CD14-positive monocyte (primary cell): ENCODE results near the gene TP53I13. TPM values are rescaled to one million over a fixed set of nuclear protein-coding genes. Genes with fewer than 3 reads are reported as not detected.

Source experiments
- DNase-seq, 3 donors: peaks; one replicate each; pipeline ENCODE4 v3.0.0-alpha.2; 2011 to 2022
- H2AFZ ChIP-seq: 2 replicates; pipeline ENCODE4 v1.6.0; 2012; ENCODE audit warnings: mild to moderate bottlenecking, low read depth, low read length, inconsistent platforms; ENCODE audit not compliant: insufficient read depth, poor library complexity, severe bottlenecking
- H3K27ac ChIP-seq, 2 donors: 1 replicate in 1 of 2; 2 replicates in 1 of 2; pipeline ENCODE4 v1.5.1; 2012 to 2013; ENCODE audit warnings: low read length in 2 of 2, control low read depth in 1 of 2, inconsistent platforms in 1 of 2, low read depth in 1 of 2, mild to moderate bottlenecking in 1 of 2
- H3K27me3 ChIP-seq, 2 donors: one replicate each; pipeline versions ENCODE4 v1.6.0 to v1.6.1; 2011 to 2013; ENCODE audit warnings: low read length in 2 of 2; ENCODE audit not compliant: control insufficient read depth in 2 of 2, insufficient read depth in 2 of 2
- H3K36me3 ChIP-seq, 2 donors: replicated peaks in 1 of 2; 1 replicate in 1 of 2; 2 replicates in 1 of 2; pipeline versions ENCODE4 v1.5.1 to v1.6.1; 2012 to 2013; ENCODE audit warnings: low read length in 2 of 2, control low read depth in 1 of 2, inconsistent platforms in 1 of 2, mild to moderate bottlenecking in 1 of 2; ENCODE audit not compliant: insufficient read depth in 2 of 2, control insufficient read depth in 1 of 2
- H3K4me1 ChIP-seq, 2 donors: 1 replicate in 1 of 2; 2 replicates in 1 of 2; pipeline versions ENCODE4 v1.5.1 to v1.6.1; 2012 to 2013; ENCODE audit warnings: low read length in 2 of 2, control low read depth in 1 of 2, inconsistent platforms in 1 of 2, mild to moderate bottlenecking in 1 of 2, moderate library complexity in 1 of 2; ENCODE audit not compliant: insufficient read depth in 2 of 2, control insufficient read depth in 1 of 2
- H3K4me2 ChIP-seq: replicated peaks from 2 replicates; pipeline ENCODE3; 2012; ENCODE audit warnings: low read length, moderate library complexity, mild to moderate bottlenecking; ENCODE audit not compliant: poor library complexity, severe bottlenecking; ENCODE audit errors: extremely low read depth
- H3K4me3 ChIP-seq, 3 experiments: fragments of 200-600 bp in 1 of 3; sonication (generic) in 1 of 3; replicated peaks in 1 of 3; 1 replicate in 2 of 3; 2 replicates in 1 of 3; pipeline ENCODE4 v1.5.1; 2011 to 2013; ENCODE audit warnings: low read length in 3 of 3, mild to moderate bottlenecking in 3 of 3, control low read depth in 2 of 3, low read depth in 2 of 3, inconsistent platforms in 1 of 3, moderate library complexity in 1 of 3
- H3K79me2 ChIP-seq: 2 replicates; pipeline ENCODE4 v1.6.0; 2012; ENCODE audit warnings: mild to moderate bottlenecking, control low read depth, inconsistent platforms, low read length, moderate library complexity; ENCODE audit not compliant: insufficient read depth
- H3K9ac ChIP-seq: 2 replicates; pipeline ENCODE4 v1.6.0; 2017; ENCODE audit warnings: low read length, mild to moderate bottlenecking; ENCODE audit not compliant: insufficient read depth, poor library complexity, severe bottlenecking
- H3K9me3 ChIP-seq, 2 donors: replicated peaks in 1 of 2; 1 replicate in 1 of 2; 2 replicates in 1 of 2; pipeline versions ENCODE4 v1.5.1 to v1.6.1; 2012 to 2013; ENCODE audit warnings: low read length in 2 of 2, control low read depth in 1 of 2; ENCODE audit not compliant: control insufficient read depth in 1 of 2, insufficient read depth in 1 of 2
- H4K20me1 ChIP-seq: 2 replicates; pipeline ENCODE4 v1.6.0; 2012; ENCODE audit warnings: mild to moderate bottlenecking, low read length, control low read depth, moderate library complexity; ENCODE audit not compliant: insufficient read depth
- H3K27ac Mint-ChIP-seq, 7 donors: one replicate each; pipeline ENCODE4 v1.8.0; 2020; ENCODE audit warnings: mild to moderate bottlenecking in 7 of 7, mixed read lengths in 7 of 7, moderate library complexity in 6 of 7, inconsistent platforms in 2 of 7
- H3K27me3 Mint-ChIP-seq, 3 donors: one replicate each; pipeline ENCODE4 v1.8.0; 2021 to 2022; ENCODE audit warnings: low read depth in 3 of 3, mild to moderate bottlenecking in 3 of 3, mixed read lengths in 3 of 3, moderate library complexity in 3 of 3, inconsistent platforms in 1 of 3
- H3K36me3 Mint-ChIP-seq, 2 donors: one replicate each; pipeline ENCODE4 v1.8.0; 2020; ENCODE audit warnings: mixed read lengths in 2 of 2, inconsistent platforms in 1 of 2, mild to moderate bottlenecking in 1 of 2
- H3K4me1 Mint-ChIP-seq: one replicate; pipeline ENCODE4 v1.8.0; 2020; ENCODE audit warnings: mild to moderate bottlenecking, mixed read lengths
- H3K4me3 Mint-ChIP-seq, 2 donors: one replicate each; pipeline ENCODE4 v1.8.0; 2020; ENCODE audit warnings: mild to moderate bottlenecking in 2 of 2, mixed read lengths in 2 of 2, moderate library complexity in 1 of 2
- H3K9me3 Mint-ChIP-seq, 7 donors: one replicate each; pipeline ENCODE4 v1.8.0; 2020 to 2022; ENCODE audit warnings: mixed read lengths in 7 of 7, mild to moderate bottlenecking in 6 of 7, moderate library complexity in 6 of 7, inconsistent platforms in 2 of 7
- CTCF ChIP-seq: fragments of 200-600 bp; IDR thresholded peaks from one replicate; pipeline ENCODE4 v1.8.0; 2022; ENCODE audit warnings: antibody characterized with exemption, mild to moderate bottlenecking
- WGBS: methylation state at CpG from one replicate; pipeline ENCODE4 v1.1.5; 2013; ENCODE audit warnings: missing lambda C conversion rate; ENCODE audit not compliant: insufficient coverage; 5-methylcytosine and 5-hydroxymethylcytosine counted together
- intact Hi-C, 2 donors: fragments of 100-400 bp; cut with micrococcal nuclease; formaldehyde crosslinking; loops; one replicate each; pipeline versions ENCODE4 v1.15.0 to v1.15.1; 2023
- polyA plus RNA-seq, 3 donors: library from polyadenylated mRNA; depleted of rRNA in 1 of 3; unstranded in 2 of 3; stranded (reverse) in 1 of 3; fragments of 300-500 nt in 2 of 3; fragments of >200 nt in 1 of 3; fragmentation: Illumina TruSeq in 2 of 3; gene quantifications; 1 replicate in 2 of 3; 2 replicates in 1 of 3; pipeline ENCODE4 v1.2.3, GENCODE V29; 2012 to 2021

The TP53I13 gene
- polyA plus RNA-seq, 3 donors: 9.4 to 58.6 (median 14.4) TPM

DNA sequence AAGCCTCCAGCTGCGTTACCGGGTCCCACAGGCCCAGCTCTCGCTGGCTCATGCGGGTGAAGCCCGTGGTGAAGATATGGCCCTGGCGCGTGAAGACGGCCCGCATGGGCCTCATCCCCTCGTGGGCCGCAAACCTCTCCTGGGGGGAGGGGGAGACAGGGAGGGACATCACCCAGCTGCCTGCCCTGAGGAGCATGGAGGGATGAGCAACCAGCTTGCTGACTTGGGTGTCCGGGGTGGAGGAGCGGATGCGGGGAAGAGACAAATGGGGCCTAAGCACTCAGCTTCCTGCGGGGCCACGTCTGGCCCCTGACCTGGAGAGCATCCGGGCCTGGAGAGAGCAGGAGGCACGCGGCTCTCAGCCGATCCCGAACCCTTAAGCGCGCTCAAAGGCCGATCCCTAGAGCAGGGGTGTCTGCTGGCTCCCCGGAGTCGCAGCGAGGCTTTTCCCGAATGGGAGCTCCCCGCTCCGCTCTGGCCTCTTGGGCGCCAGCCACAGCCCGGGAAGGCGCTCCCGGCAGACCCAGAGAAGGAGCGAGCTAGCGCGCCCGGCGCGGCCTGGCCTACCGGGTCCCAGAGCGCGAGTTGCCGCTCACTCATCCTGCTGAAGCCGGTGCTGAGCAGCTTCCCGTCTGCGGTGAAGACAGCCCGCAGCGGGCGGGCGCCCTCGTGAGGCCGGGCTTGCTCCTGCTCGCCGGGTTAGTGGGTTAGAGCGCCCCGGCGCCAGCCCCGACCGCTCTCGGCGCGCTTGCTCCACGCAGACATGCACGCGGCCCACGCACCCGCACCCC lies 49.2 kb downstream of the TP53I13 start:
- H4K20me1 ChIP-seq: peaks cover 35% of the 10 kb centered on the region
- H3K9ac ChIP-seq: peak overlapping the region; percentile 56
- H3K27me3 Mint-ChIP-seq: peaks cover 46 to 92% (median 64%) of the 10 kb centered on the region in 3 donors
- peak overlapping the region; percentile 97 for H3K4me2 ChIP-seq
- under 1% methylated on average over 68 of the region's 68 CpGs for WGBS
- no peaks in the 10 kb centered on the region for H3K36me3 Mint-ChIP-seq
- peak; percentile 81 to 83 (median 82) for DNase-seq
- intact Hi-C loops: loop anchor here in 1 of 2 donors (2.0 to 10.0 kb wide), 2 partner anchors 37 to 53 kb away; partner anchors contain the start of genes ABHD15 and TP53I13
- H3K9me3 ChIP-seq: no peaks in the 10 kb centered on the region
- H3K27ac ChIP-seq: peak overlapping the region in 1 of 2 donors; percentile 30
- peak overlapping the region; percentile 82 for H2AFZ ChIP-seq
- H3K4me3 Mint-ChIP-seq: peak overlapping the region; percentile 83 to 92
- peaks cover 52% of the 10 kb centered on the region for H3K4me1 Mint-ChIP-seq
- peaks cover 7 to 82% of the 10 kb centered on the region in 2 donors for H3K27me3 ChIP-seq
- peaks cover 0 to 7% (median 1%) of the 10 kb centered on the region in 7 donors for H3K9me3 Mint-ChIP-seq
- peaks cover 63 to 67% of the 10 kb centered on the region in 2 donors for H3K4me1 ChIP-seq
- peak overlapping the region in 3 of 7 donors; percentile 21 to 52 (median 40) for H3K27ac Mint-ChIP-seq
- peak overlapping the region; percentile 13 to 80 (median 31) for H3K4me3 ChIP-seq
- H3K79me2 ChIP-seq: no peaks in the 10 kb centered on the region
- no peaks in the 10 kb centered on the region for H3K36me3 ChIP-seq
- TF ChIP-seq CTCF: peak; percentile 58

DNA sequence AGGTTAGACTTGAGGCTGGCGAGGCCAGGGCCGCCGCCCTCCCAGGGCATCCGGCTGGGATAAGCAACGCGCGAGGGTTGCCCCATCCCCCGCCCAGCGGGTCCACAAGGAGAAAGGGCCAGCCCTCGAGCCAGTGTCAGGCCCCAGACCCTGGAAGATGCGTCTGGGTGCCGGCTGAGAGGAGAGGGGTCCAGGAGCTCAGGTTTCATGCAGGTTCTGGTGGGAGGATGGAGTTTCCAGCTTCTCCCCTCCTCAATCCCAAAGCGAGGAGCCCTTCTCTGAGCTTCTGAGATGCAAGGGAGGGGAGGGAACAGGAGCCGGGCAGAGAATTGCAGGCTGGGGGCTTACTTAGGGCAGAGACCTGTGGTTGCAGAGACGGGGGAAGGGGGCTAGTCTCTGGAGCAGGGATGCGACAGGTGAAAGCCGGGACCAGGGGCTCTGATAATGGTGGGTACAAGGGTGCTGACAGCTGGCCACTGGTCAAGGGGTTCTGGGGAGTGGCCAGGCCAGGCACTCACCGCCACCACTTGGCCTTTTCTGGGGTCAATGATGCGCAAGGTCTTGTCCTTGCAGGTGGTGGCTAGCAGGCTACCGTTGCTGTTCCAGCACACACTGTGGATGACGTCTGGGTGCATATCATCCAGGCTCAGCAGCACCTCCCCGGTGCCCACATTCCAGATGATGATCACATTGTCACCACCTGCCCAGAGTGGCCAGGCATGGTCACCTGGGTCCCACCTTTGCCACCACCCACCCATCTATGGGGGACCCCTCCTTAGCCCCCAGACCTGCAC lies 50.0 kb downstream of the TP53I13 start:
- no peak for DNase-seq
- H3K4me1 ChIP-seq: peaks cover 64 to 65% of the 10 kb centered on the region in 2 donors
- H3K9me3 ChIP-seq: no peaks in the 10 kb centered on the region
- peak overlapping the region; percentile 56 for H3K9ac ChIP-seq
- H3K27ac Mint-ChIP-seq: peak overlapping the region in 1 of 7 donors; percentile 87
- peaks cover 43% of the 10 kb centered on the region for H4K20me1 ChIP-seq
- no peaks in the 10 kb centered on the region for H3K36me3 Mint-ChIP-seq
- intact Hi-C loops: loop anchor here in 1 of 2 donors (2.0 to 10.0 kb wide), 2 partner anchors 38 to 54 kb away; partner anchors contain the start of genes ABHD15 and TP53I13
- H3K27me3 Mint-ChIP-seq: peaks cover 52 to 94% (median 70%) of the 10 kb centered on the region in 3 donors
- H3K4me1 Mint-ChIP-seq: peaks cover 56% of the 10 kb centered on the region
- TF ChIP-seq CTCF: peak; percentile 14
- no peaks in the 10 kb centered on the region for H3K79me2 ChIP-seq
- no peak overlapping the region for H3K27ac ChIP-seq
- H3K4me3 ChIP-seq: peak overlapping the region in 1 of 3 experiments; percentile 80
- no peaks in the 10 kb centered on the region for H3K36me3 ChIP-seq
- peaks cover 7 to 84% of the 10 kb centered on the region in 2 donors for H3K27me3 ChIP-seq
- peak overlapping the region; percentile 34 to 53 for H3K4me3 Mint-ChIP-seq
- peaks cover 0 to 7% (median 1%) of the 10 kb centered on the region in 7 donors for H3K9me3 Mint-ChIP-seq
- peak overlapping the region; percentile 82 for H2AFZ ChIP-seq
- peak overlapping the region; percentile 97 for H3K4me2 ChIP-seq
- 35% methylated on average over 15 of the region's 22 CpGs for WGBS
